Activated CD8-positive, alpha-beta memory T cell treated with anti-CD3 and anti-CD28 coated beads, Interleukin-2, amount 50 U/mL, for 1 hour (primary cell): ENCODE results near the gene WDFY4.

Experiments
- DNase-seq: peaks from one replicate; pipeline ENCODE4 v3.0.0-alpha.2; 2020; ENCODE audit errors: extremely low read depth

WDFY4 gene

DNA sequence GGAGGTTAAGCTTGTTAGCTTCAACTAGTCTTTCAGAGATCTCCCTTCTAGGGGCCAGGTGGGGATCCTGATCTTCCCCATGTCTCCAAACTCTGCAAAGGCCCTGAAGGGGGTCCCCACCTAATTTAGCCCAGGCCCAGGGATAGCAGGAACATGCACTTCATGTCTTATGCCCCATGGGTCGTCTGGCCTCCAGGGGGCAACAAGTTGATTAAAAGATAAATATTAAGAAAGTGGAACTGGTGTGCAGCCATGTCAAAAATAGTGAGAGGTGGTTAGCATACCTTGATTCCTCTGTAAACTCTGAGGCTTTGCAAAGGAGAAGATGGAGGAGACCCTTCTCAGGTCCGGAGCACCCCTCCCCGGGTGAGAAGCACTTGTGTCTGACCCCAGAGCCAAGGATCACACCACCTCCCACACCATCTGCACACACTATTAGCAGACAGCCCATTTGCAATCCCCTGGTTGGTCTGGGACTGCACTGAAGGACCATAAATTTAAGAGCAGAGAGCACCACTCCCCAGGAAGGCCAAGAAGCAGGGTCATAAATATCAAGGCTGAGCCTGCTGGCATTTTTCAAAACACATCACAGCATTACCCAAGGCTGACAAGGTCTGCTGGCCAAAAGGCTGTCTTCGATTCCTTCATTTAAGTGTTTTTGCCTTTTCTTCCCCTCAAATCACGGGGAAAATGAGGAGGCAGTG, 299.1 kb downstream of the WDFY4 start:
- no peak for DNase-seq

DNA sequence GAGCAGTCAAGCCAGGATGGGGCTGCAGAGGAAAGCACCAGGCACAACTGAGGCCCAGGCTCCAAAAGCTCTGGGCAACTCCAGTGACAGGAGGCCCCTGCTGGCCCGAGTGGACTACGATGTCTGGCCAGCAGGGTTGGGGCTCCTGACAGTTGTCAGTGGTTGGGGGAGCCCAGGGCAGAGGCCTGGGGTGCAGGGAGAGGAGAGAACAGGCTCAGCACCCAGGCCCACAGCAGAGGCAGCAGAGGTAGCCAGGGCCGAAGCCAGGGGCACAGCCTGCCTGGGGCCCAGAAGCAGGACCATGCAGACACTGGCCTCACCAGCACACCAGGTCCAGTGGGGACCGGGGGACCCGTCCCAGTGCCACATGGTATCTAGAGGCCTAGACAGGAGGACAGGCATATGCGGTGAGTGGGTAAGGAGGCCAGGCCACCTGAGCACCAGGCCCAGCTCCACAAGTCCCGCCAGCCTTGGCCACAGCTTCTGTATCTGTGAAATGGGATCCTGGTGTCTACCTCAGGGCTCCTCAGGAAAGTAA, 301.0 kb downstream of the WDFY4 start:
- DNase-seq, result no peak

DNA sequence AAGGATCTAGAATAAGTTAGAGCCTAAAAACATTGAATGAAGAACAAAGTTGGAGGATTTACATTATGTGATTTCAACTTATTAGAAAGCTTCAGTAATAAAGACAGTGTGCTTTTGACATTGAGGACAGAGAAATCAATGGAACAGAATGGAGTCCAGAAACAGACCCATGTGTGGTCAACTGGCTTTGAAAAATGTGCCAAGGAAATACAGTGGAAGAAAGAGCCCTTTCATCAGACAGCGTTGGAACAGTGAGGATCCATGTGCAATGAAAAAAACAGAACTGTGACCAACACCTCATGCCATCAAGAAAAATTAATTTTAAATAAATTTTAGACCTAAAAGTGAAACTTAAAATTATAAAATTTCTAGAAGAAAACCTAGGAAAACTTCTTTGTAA, 305.6 kb downstream of the WDFY4 start:
- DNase-seq, result no peak

DNA sequence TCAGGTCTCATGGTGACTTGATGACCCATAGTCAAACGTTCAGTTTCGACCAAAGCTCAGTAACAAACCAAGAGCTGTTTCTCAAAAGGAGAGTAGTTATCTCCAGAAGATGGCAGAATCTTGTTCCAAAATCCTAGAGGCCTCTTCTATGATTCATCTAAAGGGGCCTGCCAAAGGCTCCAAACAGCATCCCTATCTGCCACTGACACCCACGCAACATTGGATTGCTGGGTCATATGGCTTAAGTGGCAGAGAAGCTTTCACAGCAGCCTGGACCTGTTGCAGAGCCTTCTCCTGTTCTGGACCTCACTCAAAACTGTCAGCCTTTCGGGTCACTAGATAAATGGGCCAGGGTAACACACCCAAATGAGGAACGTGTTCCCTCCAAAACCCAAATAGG, 309.0 kb downstream of the WDFY4 start:
- DNase-seq, result no peak

DNA sequence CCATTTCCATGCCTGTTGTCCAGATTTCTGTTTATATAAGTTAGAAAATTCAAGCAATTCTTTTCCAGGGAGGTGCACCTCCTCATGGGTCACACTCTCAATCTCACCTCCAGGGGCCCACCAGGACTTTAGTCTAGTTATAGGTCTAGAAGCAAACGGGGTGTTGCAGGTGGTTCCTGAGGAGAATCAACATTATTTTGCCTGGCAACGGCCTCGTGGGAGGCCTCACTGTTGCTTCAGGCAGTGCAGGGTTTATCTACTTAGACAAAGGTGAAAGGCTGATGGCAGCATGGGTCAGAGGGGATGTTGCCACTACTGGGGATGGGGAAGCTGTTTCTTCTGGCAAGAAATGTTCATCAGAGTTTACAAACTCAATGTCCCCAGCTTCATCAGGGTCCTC, 311.7 kb downstream of the WDFY4 start:
- DNase-seq, result no peak

DNA sequence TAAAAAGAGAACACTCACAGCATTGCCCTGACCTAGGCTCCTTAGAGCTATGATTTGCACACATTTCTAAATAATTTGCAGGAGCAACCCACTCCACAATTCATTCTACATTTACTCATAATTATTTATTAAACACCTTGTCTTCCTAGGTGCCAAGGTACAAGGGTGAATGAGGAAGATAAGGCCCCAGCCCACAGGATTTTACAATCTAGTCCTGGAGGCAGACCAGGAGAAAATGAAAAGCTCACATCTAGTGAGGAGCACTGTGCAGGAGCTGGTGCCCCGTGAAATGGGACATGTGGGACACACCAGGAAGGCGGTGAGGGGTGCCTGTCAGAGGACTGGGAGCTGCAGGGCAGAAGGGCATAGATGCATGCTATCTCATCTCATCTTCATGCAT, 314.7 kb downstream of the WDFY4 start:
- no peak for DNase-seq

DNA sequence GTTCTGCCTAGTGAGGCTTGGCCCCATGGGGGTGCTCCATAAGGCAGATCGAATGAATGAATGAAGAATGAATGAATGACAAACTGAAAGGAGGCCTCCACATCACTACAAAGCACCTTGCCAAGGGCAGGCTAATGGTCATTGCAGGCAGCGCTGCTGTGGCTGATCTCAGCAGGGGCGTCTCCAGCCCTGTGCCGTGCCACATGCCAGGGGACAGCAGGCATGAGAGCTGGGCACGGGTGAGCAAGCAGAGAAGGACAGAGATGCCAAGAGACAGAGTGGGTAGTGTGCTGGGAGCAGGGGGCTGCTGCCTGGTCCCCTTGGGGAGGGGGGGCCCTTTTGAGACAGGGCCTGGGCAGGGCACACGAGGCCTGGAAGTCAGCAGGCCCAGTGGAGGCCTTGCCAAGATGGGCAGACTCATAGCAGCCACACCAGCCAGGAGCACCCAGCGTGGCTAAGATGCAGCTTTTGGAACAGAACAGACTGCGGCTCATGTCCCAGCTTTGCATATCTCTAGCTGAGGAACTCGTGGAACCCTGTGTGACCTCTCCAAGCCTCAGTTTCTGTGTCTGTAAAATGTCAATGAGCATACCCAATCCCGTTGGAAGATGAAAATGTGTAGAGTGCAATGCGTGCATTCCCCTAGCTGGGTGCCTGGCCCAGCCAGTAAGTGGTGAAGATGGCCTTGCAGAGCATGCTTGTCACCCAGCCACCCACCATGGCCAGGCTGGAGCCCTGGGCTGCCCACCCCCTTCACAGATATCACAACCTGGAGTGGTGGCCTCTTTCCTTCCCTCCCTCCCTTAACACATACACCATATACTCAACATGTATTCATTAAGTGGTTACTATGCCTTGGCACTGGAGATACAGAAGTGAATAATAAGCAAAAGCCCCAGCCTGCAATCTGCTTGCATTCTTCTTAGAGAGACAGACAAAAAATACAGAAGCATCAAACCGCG, 316.0 kb downstream of the WDFY4 start:
- no peak for DNase-seq

DNA sequence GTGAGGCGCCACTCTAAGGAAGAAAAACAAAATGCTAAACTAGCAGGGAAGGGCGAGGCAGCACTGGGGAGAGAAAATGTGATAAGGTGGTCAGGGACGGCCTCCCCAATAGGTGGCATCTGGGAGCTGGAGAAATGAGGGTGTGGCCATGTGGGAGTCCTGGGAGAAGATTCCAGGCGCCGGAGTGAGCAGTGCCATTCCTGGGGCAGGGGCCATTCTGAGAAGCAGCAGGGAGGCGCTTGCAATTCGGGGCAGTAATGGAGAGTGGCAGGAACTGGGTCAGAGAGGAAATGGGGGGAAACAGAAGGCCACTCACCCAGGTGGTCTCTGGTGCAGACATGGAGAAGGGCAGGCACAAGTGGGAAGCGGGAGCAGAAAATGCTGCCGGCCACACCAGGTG, 316.7 kb downstream of the WDFY4 start:
- DNase-seq, result no peak

DNA sequence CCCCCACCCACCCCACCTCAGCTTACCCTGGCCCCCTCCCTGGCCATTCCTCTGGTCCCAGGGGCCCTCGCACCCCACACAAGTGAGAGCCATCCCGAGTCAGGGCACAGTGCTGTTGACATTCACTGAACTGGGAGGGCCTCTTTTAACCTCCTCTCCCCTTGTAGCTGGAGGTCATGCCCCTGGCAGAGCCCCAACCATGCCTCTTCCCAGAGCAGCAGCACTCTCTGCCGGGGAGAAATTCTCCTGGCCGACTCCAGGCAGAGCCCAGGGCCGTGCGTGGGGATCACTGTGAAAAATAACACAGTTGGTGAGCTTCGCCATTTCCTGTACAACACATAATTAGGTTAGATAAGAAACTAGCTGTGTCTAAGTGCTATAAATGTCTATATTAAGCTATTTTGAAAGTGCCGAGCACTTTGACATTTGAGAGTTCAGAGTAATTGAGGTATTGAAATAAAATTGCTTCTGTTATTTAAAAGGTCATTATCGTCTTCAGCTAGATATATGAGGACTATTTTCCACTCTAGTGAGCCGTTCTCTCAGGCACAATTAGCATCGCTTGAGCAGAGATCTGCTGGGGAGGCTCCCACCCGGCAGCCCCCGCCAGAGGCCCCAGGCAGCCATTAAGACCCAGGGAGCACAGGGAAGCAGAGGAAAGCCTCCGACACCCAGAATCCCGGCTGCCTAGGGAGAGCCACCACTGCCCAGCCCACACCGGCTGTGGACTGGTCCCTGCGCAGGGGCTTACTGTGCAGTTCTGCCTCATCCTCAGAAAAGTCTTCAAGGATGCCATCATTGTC, 317.4 kb downstream of the WDFY4 start:
- no peak for DNase-seq

DNA sequence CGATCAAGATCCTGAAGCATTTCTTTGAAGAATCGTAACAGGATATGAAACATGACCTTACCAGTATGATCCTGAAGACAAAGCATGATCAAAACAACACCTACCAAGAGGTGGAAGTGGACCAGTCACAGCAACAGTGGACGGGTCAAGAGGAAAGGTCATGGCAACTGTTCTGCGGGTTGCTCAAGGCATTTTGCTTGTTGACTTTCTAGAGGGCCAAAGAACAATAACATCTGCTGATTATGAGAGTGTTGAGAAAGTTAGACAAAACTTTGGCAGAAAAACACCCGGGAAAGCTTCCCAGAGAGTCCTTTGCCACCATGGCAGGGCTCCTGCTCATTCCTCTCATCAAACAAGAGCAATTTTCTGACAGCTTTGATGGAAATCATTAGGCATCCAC, 320.6 kb downstream of the WDFY4 start:
- no peak for DNase-seq

DNA sequence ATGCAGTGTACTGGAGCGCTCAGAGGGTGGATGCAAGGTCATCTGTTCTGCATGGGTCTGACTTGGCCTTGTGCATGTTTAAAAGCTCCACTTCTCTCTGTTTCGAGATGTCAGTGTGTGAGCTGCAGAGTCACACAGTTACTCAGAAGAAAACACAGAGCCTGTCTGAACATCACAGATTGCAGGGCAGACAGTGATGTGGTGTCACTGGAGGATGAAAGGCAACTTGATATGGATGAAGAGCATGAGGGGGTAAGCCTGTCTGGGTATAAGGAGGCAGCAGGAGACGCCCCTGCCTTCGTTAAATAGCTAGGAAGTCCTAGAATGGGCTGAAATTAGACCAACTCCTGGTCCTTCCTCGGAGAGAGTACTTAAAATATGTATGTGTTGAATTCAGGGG, 322.5 kb downstream of the WDFY4 start:
- no peak for DNase-seq

DNA sequence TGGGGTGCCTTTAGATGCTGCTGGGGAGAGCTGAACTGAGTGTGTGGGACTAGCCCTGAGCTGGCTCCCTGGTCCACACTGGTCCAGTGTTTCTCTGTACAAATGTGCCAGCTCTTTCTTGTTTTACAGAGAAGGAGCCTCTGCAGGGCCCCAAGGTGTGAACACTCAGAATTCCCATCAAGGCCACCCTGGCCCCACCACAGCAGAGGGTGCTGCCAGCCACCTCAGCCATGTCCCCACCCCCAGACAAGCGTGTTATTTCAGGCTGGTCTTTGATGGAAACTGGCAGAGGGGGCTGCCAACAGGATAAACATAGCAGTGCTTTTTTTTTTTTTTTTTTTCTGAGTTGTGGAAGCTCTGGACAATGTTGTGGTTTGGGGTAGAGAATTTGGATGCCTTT, 323.4 kb downstream of the WDFY4 start:
- no peak for DNase-seq

DNA sequence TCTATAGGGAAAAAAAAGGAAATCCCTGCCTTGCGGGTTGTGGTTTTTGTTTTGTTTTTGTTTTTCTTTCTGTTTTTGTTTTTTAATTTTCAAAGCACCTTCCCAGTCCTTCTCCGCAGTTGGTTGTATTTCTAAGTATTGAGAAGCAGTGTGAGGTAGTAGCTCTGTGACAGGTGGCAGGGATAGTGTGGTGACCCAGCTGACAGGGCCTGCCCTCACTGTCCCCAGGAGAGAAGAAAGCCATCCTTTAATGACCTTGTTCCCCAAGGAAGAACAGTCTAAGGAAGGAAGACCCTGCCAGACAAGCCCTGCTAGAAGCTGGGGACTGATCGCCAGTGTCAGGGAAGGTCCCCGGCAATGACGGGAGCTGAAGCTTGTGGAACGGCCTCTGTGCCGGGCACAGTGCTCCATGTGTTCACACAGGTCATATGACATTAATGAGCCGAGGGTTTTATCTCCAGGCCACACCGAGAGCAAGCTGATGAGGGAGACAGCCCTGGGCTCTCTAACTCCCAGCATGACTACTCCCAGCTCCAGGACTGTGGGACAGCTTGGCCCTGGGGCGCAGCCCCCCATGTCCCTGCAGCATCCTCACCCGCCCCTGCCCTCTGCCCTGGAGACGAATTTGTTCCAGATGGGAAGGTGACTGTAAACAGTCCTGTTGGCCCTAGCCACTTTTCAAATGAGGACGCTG, 324.0 kb downstream of the WDFY4 start:
- DNase-seq, result no peak

DNA sequence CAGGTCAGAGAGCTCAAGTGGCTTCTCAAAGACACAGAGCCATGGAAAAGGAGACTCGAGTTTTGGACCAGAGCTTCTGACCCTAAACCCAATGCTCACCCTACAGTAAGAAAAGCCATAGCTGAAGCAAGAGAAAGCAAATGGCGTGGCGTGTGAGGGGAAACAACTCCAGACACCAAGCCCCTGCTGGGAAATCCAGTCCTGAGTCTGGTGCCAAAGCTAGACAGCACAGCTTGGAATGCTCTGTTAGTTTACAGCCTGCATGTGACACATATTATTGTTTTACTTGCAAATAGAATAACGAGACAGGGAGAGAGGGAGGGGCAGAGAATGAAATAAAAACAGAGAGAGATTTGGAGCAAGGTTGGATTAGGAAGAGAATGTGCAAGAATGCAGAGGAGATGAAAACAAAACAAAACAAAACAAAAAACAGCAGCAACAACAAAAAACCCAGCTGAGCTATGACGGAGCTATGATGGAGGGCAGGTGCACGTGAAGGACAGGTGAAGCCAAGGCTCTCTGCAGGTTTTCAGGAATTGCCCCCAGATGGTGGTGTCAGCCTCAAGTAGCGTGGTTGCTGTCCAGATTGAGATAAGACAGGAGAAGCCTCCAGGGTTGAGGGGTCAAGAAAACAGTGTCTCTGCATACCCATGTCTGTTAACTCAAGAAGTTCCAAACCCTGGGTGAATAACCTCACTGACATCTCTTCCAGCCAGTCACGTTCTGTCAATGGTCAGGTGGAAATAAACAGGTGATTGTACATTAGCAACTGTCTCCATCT, 324.7 kb downstream of the WDFY4 start:
- DNase-seq, result no peak

DNA sequence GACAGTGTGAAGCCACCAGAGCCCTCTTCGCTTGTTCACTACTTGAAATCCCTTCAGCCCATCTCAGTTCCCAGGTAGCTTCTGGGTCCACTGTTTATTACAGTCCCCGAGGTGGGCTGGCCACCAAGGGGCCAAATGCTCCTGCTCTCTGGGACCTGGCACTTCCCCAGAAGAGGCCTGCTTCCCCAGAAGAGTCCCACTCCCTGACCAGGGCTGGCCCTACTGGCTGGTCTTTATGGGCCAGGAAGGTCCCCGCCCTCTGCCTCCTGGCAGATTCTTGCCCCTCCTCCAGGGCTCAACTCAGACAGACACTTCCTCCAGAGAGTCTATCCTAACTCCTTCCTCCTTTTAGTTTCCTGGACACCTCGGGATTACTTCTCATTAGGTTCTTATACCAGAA, 325.6 kb downstream of the WDFY4 start:
- DNase-seq, result no peak

DNA sequence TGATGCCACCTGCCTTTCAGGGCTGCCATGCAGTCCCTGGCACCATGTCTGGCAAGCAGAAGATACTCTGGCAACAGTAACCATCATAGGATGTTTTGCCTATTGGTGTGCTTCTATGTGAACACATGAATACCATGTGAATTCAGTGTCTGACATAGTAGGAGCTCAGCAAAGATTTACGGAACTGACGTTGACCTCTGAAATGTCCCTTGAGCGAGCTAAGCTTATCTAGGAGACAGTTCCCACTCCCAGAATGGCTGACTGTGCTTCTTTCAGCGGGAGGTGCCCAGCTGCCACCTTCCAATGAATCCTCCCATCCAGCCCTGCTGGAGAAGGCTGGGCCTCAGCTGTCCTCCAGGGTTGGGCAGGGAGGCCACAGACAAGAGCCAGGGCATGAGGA, 326.2 kb downstream of the WDFY4 start:
- DNase-seq, result no peak

DNA sequence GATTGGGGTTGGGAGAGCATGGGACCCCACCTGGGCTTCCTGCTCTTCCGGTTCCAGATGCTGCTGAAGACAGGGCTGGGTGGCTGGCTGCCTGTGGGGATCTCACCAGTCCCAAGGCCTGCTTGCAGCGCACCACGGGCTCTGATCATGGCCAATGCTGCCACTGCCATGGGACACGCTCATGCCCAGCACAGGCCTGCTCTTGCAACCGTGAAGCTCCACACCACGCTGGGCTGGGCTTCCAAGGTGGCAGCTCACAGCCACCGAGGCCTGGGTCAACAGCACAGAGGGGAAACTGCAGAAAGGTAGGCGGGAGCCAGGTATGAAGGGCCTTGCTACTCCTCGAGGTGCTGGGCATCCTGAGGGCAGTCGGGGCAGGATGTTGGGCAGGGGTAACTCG, 327.1 kb downstream of the WDFY4 start:
- no peak for DNase-seq

DNA sequence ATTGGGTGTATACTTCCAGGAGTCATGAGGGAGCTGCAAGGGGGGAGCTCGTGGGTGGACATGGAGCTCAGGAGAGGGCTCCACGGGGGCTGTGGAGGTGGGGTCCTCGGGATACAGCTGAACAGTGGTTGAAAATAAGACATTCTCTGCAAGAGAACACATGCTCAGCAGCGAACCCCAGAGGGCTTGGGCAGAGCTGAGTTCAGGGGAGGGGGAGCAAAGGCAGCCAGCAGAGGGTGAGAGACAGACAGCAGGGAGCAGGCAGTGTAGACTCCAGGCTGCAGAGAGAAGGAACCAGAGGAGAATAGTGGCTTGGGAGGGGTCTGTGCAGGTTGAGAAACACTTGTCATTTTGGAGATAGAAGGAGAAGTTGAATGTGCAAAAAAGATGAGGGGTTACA, 327.9 kb downstream of the WDFY4 start:
- DNase-seq, result no peak

DNA sequence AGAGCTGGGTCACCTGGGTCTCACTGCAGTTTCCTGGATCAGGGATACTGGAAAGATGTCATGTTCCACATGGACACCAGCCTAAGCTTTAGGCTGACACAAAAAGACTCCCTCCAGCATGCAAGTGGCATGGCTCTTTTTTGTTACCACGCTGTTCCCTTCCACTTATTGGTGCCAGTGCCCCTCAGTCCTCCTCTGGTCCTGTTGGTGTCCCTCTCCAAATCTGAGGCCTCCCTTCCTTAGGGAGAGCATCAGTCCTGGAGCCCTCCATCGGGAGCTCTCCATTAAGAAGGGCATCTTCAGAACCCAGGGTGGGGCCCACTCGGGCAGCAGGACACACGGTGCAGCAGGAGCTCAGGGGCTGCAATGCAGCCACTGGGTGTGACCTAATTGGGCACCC, 331.0 kb downstream of the WDFY4 start:
- DNase-seq, result no peak

DNA sequence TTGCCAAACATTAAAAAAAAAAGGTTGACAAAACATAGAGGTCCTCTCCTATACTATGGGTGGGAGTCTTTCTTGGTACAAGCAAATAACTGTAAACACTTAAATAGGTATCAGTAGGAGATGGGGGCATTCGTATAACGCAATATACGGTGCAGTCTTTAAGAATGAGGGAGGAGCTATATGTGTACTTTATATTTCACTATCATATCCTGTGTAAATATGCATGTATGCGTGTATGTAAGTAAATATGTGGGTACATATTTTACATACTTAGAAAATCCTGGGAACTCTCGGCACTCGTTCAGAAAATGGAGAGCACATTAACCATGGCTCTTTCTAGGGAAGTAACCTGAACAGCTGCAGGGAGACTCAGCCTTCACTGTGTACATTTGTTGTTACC, 337.0 kb downstream of the WDFY4 start:
- DNase-seq, result no peak

DNA sequence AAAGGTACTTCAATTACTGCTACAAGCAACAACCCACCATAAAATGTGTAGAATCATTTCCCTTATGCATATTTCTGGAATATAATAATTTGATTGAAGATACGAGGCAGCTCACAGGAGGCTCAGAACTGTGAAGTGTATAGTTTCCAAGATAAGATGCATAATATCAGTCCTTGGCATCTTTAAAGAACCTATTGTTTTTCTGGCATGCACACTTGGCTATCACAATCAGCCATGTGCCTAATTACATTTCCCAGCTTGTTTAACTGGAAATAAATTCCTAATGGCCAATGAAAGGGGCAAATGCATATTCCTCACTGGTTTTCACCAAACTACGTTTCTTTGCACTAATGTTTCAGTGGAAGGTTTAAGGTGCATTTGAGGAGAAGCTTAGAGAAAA, 338.4 kb downstream of the WDFY4 start:
- no peak for DNase-seq
